Measurements from ENCODE around the gene DTX3L.

DNA sequence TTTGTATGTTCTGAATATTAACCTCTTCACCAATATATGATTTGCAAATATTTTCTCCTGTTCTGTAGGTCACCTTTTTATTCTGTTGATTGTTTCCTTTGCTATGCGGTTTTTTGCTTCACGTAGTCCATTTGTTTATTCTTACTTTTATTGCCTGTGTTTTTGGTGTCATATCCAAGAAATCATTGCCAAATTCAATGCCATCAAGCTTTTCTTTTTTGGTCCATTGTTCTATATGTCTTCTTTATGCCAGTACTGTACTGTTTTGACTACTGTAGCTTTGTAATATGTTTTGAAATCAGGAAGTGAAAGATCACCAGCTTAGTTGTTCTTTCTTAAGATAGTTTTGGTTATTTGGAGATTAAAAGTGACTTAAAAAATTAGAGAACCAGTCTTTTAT, 17.5 kb downstream of the DTX3L start:
- TF ChIP-seq POLR2AphosphoS5 (IDR thresholded peaks at IDR 0.05; ENCODE audit: borderline replicate concordance, low read depth, low read length) (no peak), EZH2 (IDR thresholded peaks at IDR 0.05) (no peak)

All from SK-N-MC (cell line).